GM20431 (cell line): ENCODE measurements around the gene GABRR3.

Source experiments
- in situ Hi-C: fragments of 300-500 bp; cut with MseI, MboI; formaldehyde crosslinking; loops from one replicate; pipeline ENCODE4 v1.15.0; 2020; ENCODE audit warnings: low sequenced_read_pairs; ENCODE audit not compliant: unreplicated experiment

GABRR3 gene

DNA sequence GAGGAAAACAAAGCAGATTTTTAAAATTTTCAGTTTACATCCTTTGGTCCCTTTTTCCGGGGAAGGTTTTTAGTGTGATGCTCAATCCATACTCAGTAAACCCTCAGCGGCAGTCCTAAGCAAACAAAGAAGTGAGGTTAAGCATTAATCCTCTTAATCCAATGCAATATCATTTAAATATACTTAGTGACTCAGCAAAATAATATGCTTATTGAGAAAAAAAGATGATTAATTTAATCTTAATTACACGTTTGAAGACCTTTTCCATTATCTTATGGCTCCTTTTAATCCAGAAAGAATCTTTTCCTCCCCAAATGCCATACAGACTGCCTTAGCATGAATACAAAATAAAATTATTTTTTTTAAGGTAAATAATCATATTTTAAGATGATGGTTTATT lies at the start of gene GABRR3:
TSS of gene GABRR3 (minus strand) at position 108 of the 400 bp plus-strand sequence. CDS start 328 bp downstream, outside the sequence.
- in situ Hi-C loops = loop anchor here (10.0 kb wide), 1 partner anchor 290 kb away; no protein-coding TSS in a partner anchor

DNA sequence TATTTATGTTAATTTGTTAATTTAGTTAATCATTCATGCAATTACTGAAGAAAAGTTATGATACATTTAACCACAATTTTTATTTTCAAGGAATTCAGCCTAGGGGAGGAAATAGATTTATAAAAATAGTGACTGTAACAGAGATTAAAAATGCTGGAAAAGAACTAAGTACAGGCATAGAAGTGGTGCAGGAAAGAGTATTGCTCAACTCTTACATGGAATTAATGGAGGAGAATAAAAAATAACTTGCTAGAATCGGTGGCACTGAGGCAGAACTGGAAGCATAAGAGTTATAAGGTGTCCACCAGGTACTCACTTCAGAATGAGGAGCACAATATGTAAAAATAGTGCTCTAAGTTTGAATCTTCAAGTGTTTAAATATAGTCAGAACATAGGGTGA lies 38.4 kb upstream of the GABRR3 start:
- in situ Hi-C loops = no loop called here

DNA sequence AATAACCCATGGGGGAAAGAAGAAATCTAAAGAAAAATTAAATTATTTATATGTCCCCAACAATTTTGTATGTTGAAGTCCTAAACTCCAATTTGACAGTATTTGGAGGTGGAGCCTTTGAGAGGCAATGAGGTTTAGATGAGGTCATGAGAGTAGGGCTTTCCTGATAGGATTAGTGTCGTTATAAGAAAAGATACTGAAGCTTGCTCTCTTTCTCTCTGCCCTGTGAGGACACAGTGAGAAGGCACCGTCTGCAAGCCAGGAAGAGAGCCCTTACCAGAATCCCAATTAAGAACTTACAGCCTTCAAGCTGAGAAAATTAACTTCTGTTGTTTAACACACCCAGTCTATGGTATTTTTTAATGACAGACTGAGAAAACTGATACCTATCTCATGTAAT lies 35.7 kb upstream of the GABRR3 start:
- in situ Hi-C loops = no loop called here

DNA sequence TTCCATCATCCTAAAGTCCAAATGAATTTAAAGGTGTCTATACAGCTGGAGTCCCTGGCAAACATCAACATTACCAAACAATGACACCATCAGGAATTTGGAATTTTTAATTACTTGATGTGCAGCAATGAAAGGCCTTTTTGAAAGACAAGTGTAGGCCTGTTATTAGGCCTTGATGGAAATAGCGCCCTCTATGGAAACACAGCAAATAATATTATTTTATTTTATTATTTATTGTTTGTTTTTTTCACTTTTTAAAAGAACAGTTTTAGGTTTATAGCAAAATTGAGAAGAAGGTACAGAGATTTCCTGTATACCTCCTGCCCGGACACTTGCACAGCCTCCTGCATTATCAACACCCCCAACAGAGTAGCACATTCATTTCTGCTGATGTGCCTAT lies 33.7 kb upstream of the GABRR3 start:
- in situ Hi-C loops = no loop called here

DNA sequence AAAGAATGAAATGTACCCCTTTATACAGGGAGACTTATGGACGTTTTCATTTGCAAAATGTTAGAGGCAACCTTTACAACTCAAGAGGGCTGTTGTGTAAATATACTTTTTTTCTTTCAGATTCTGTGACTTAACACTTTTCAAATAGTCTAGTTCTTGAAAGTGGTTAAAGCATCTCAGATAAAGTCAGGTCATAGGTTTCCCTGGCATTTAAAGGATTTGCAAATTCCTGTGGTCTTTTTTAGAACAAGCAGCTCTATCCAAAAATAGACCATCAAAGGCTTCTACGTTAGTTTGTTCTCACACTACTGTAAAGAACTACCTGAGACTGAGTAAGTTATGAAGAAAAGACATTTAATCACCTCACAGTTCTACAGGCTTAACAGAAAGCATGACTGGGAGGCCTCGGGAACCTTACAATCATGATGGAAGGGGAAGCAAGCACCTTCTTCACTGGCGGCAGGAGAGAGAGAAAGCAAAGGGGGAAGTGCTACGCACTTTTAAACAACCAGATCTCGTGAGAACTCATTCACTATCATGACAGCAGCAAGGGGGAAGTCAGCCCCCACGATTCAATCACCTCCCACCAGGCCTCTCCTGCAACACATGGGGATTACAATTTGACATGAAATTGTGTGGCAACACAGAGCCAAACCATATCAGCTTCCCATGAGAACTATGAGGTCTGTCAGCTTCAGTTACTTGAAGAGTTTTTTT lies 23.3 kb upstream of the GABRR3 start:
- in situ Hi-C loops = no loop called here

DNA sequence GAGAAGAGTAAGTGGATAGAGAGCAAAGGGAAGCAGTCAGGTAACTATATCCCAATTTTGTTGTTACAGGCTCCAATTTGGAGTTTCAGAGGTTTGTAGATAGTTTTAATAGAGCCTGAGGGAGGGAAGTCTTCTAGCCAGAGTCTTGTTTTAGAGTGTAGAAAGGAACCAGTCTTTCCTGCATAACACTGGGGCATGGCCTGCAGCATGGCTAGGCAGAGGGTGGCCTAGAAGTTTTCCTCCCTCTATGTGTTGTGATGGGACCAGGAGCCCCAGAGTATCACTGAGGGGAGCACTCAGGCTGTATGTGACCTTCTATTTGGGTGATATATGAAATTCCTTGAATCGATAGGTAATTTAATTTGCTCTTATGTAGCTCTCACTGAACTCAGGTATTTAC lies 22.5 kb upstream of the GABRR3 start:
- in situ Hi-C loops = no loop called here

DNA sequence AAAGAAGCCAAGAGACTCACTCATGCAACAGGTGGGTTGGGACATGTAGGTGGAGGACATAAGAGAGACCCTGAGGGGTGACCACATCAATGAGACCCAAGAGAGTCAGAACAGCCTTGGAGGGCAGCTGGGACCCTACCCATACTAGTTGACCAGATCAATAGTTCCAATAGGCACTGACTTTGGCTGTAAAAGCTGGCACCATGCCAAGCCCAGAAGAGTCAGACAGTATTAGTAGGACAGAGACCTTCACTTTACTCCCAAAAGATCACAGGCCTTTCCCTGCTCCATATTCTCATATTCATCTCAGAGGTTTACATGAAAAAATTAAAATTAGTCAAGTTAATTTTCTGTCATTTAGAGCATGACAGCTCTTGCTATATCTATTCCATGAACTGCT lies 20.9 kb upstream of the GABRR3 start:
- in situ Hi-C loops = no loop called here

DNA sequence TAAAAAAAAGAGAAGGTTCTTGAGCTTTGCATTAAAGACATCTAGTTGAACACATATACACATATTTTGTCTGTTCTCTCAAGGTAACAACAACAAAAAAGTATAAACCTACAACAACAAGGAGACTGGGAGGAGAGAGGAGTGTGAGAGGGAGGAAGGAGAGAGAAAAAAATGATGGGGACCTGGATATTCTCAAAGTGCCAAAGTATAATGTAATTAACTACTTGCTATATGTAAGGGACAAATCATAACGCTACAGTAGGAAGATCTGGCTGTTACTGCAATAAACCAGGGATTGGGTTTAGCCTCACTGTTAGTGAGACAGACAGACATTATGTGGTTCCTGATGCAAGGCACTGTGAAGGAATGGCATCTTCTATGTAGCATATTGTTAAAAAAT lies 14.2 kb upstream of the GABRR3 start:
- in situ Hi-C loops = no loop called here

DNA sequence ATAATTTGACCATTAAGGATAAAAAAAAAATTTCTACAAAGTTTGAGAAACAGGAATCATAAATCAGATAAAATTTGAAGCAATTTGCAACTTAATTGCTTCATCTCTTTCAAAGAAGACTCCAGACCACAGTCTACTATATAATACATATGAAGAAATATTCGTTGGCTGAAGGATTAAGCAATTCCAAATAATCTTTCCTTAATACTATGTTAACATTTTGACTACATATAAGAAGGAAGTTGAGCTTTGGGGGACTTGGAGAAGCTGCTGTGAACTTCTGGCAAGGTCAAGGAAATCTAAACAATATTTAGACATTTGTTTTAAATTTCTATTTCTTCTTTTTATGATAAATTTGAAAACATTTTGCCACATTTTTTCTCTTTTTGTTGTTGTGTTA lies 13.5 kb upstream of the GABRR3 start:
- in situ Hi-C loops = no loop called here

DNA sequence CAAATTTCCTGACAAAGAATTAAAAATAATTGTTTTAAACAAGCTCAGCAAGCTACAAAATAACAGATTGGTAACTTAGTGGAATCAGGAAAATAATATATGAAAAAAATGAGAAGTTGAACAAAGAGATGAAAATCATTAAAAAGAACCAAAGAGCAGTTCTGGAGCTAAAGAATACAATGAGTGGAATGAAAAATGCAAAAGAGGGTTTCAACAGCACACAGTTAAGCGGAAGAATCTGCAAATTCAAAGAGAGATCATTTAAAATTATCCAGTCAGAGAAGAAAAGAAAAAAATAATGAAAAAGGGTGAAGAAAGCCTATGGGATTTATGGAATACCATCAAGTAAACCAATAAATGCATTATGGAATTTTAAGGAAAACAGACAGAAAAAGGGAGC lies 6.2 kb upstream of the GABRR3 start:
- in situ Hi-C loops = no loop called here

DNA sequence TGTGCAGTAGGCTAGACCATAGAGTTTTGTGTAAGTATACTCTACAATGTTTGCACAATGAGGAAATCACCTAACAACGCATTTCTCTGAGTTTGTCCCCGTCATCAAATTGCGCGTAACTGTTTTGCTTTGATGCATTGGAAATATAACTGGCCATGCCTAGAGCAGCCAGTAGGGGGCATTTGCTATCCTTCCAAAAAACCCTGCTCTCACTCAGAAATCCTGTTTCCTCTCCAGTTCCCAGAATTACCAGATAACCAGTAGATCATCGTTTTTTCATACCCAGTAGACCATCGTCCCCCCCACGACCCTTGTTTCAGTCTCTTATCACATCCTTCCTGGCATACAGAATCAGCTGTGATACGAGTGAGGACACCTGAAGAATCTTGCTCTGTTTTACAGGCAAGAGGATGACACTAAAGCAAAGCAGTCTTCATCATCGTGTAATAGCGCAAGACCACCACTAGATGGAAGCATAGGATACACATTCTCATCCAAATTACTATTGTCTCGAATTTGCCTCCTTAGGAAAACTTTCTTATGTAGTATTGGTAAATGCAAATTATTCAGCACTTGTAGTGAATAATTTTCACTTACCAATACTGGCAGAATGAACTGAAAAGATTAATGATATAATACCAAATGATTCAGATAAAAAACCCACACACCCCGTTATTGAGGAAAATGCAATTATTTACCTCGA lies 4.4 kb upstream of the GABRR3 start:
- in situ Hi-C loops = loop anchor here (10.0 kb wide), 1 partner anchor 285 kb away; no protein-coding TSS in a partner anchor

DNA sequence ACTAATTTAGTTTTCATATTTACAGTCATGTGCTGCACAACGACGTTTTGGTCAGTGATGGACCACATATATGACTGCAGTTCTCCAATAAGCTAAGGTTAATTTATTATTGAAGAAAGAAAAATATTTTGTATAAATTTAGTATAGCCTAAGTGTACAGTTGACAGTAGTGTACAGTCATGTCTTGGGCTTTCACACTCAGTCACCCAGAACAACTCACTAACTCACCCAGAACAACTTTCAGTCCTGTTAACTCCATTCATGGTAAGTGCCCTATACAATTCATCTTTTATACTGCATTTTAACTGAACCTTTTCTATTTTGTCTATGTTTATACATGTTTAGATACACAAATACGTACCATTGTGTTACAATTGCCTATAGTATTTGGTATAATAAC lies 3.8 kb upstream of the GABRR3 start:
- in situ Hi-C loops = loop anchor here (10.0 kb wide), 1 partner anchor 286 kb away; no protein-coding TSS in a partner anchor

DNA sequence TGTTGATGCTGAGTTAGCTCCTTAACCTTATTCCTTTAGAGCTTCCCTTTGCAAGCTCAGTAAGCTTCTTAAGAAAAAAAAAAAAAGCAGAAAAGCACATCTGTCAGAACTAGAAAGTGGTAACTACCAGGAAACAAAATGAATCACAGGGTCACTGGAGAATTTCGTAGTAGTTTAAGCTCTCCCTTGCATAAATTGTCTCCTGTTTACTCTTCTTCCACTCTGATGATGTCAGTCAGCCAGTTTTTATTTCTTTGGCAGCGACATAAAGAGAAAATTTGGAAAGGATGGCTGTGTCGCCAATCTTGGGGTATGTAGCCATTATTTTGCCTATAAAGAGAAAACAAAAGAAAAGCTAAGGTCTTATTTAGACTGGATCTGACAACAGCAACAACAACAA lies 3.2 kb upstream of the GABRR3 start:
- in situ Hi-C loops = loop anchor here (10.0 kb wide), 1 partner anchor 287 kb away; no protein-coding TSS in a partner anchor

DNA sequence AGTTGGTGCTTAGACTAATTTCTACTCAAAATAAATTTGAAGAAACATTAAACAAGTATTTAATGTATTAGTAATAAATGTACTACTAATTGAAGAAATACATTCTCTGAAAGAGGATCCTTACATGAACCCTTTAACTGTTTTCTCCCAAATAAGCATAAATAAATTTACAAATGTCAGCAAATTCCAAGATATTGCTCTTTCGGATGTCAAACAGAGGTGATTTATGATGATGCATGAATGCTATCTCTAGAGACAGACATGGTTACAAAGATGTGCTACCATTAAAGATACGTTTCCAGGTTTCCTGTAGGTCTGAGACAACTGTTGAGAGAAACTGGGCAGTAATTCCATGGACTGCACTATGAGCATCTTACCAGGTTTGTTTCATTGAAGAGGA lies 629 bp downstream of the GABRR3 start:
- in situ Hi-C loops = loop anchor here (10.0 kb wide), 1 partner anchor 290 kb away; no protein-coding TSS in a partner anchor

DNA sequence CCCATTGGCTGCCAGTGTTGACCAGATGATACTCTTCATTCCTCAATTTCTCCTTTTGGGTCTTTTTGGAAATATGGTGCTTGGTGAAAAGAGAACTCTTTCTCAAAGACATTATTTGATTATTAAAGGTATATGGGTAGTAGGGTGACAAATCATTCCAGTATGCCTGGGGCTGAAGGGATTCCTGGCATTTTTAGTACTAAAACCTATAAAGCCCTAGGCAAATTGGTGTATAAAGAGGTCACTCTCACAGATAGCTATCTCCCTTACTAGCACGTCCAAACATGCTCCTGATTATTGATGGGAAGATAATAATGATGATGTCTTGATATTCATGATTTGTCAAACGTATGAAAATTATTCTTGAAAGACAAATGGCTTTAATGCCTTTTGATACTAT lies 1.1 kb downstream of the GABRR3 start:
- in situ Hi-C loops = loop anchor here (10.0 kb wide), 1 partner anchor 291 kb away; no protein-coding TSS in a partner anchor

DNA sequence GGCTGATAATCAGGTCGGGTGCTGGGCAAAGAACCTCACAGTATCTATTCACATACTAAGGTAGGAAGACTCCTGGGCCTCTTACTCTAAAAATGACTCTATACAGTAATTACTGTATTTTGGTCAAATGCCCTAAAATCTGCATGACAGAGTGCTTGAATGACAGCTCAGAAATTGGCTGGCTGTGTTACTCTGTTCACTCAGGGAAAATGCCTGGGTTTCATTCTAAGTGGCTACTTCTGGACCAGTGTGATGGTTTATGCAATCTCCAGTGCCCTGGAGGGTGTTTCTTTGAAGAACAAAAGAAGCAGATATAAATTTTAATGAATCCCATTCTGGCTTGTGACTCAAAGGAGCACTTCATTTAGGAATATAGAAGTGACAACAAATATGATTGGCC lies 2.2 kb downstream of the GABRR3 start:
- in situ Hi-C loops = loop anchor here (10.0 kb wide), 1 partner anchor 292 kb away; no protein-coding TSS in a partner anchor

DNA sequence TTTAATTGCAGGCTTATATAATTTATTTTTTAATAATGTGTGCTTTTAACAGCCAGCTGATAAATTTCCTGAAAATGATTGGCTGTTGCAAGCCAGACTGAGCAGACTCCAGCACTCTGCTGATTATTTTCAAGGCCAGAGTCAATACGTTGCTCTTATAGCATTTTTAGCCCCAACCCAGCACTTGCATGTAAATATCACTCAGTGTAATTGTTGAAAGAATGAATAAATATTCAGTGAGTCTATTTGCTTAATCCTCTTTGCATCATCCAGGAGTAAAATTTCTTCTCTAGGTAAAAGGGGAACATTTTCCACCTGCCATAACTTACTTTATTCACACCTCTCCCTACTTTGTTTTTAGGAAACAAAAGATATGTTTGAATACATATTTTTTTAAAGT lies 2.9 kb downstream of the GABRR3 start:
- in situ Hi-C loops = loop anchor here (10.0 kb wide), 1 partner anchor 293 kb away; no protein-coding TSS in a partner anchor

DNA sequence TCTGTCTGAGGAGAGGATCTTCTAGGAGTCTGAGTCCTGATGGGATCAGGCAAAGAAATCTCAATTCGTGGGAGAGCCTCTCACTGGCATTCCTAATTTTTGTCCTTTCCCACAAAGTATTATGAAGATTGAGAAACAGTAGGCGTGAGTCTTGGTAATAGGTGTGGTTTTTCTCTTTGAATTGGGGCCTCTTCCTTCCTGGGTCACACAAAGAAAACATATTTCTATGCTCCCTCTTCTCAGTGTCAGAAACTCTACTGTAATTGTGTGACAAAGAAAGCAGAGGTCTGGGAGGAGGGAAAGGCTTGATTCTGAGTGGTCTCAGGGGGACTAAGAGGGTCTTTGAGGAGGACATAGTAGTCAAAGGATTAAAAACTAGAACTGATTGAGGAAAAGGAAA lies 6.0 kb downstream of the GABRR3 start:
- in situ Hi-C loops = no loop called here

DNA sequence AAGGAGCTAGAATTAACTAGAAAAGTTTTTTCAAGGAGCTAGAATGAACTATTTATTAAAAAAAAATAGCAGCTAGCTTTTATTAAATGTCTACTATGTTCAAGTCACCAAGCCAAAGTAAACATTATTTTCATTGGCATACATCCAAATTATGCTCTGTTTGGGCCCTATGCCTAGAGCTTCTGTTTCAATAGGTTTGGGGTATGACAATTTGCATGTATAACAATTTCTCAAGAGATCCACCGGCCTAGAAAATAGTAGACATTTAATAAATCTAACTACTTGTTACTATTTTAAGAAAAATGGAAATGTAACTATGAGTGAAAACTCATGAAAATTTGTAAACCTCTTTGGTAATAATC lies 8.0 kb downstream of the GABRR3 start:
- in situ Hi-C loops = no loop called here

DNA sequence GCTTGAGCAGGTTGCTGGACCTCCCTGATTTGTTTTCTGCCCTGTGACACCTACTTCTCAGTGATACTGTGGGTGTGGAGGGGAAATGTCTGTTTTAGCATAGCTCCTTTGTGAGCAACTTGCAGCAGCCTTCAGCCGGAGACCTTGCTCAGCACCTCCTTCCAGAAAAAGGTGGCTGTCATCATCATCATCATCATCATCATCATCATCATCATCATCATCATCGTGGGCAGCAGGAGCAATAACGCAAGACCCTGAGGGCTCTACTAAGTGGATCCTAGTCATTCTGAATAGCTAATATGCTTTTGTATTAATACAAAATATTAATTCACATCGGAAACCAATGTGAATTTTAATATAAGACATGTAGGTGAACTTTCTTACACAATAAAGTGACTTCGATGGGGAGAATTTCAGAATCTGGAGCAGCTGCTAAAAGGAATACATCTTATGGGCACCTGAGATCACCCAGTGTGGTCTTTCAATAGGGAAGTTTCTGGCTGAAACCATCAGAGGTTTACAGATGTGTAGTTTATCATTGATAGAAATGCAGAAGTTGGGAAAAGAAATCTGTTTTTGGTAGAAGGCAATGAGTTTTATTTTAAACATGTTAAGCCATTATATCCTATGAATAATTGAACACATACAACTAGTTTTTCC lies 8.6 kb downstream of the GABRR3 start:
- in situ Hi-C loops = no loop called here
